Measurements from ENCODE around the gene ZW10.

Gene ZW10

GRCh38 chr11:113736323-113736722 is 37.2 kb downstream of the ZW10 start:
- no peak overlapping the region for H2BK120ac ChIP-seq (ENCODE audit: low read depth, low read length)
- no peak overlapping the region for H3K4ac ChIP-seq (ENCODE audit: low read depth, low read length)
- no peak overlapping the region for H3K56ac ChIP-seq (ENCODE audit: low read length)
- H3K4me1 ChIP-seq (ENCODE audit: control insufficient read depth, low read depth, low read length), result no peaks in the 10 kb centered on the region
- H3K79me2 ChIP-seq (ENCODE audit: control insufficient read depth, insufficient read depth, low read length), result no peaks in the 10 kb centered on the region
- DNase-seq, result no peak
- H2BK5ac ChIP-seq (ENCODE audit: low read length), result no peak overlapping the region
- no peak overlapping the region for H2BK15ac ChIP-seq (replicated peaks; ENCODE audit: low read depth)
- no peak overlapping the region for H3K23ac ChIP-seq (ENCODE audit: low read length)
- no peak overlapping the region for H2AK5ac ChIP-seq (ENCODE audit: low read length)
- no peak overlapping the region for H3K27ac ChIP-seq (ENCODE audit: low read depth, low read length)
- H3K4me3 ChIP-seq (ENCODE audit: low read length), result no peak overlapping the region
- no CpG with 5 or more reads among the region's 1 CpG for WGBS (ENCODE audit: extremely low coverage, insufficient coverage, low lambda C conversion rate)
- H4K8ac ChIP-seq (ENCODE audit: low read depth, low read length), result no peak overlapping the region
- H3K27me3 ChIP-seq (ENCODE audit: insufficient read depth, low read length, poor library complexity), result no peaks in the 10 kb centered on the region
- no peak overlapping the region for H4K5ac ChIP-seq (ENCODE audit: low read length)
- no peaks in the 10 kb centered on the region for H3K79me1 ChIP-seq (ENCODE audit: low read length)
- H3K9ac ChIP-seq (ENCODE audit: low read length), result no peak overlapping the region
- H3K36me3 ChIP-seq (ENCODE audit: control insufficient read depth, insufficient read depth, low read length), result peaks cover 4% of the 10 kb centered on the region
- no peak overlapping the region for H3K18ac ChIP-seq (ENCODE audit: low read length)
- H3K4me2 ChIP-seq (ENCODE audit: low read length), result no peak overlapping the region

DNA sequence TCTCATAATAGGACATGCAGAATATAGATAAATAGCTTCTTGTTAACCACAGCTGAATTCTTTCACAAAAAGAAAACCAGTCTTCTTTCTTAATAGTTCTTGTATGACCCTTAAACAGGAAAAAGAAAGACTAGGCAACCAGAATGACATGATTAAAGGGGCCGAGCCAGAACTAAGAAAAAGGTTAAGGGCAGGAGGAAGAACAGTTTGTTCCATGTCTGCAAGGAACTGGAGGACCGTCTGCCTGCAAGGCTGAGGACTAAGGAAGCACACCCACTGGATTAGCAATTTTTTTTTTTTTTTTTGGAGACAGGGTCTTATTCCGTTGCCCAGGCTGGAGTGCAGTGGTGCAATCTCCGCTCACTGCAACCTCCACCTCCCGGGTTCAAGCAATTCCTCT is 41.4 kb downstream of the ZW10 start:
- H3K79me2 ChIP-seq (ENCODE audit: control insufficient read depth, insufficient read depth, low read length), result no peaks in the 10 kb centered on the region
- H4K8ac ChIP-seq (ENCODE audit: low read depth, low read length), result no peak overlapping the region
- no peak overlapping the region for H3K4ac ChIP-seq (ENCODE audit: low read depth, low read length)
- H4K5ac ChIP-seq (ENCODE audit: low read length), result no peak overlapping the region
- no CpG with 5 or more reads among the region's 5 CpGs for WGBS (ENCODE audit: extremely low coverage, insufficient coverage, low lambda C conversion rate)
- H3K56ac ChIP-seq (ENCODE audit: low read length), result no peak overlapping the region
- no peak overlapping the region for H2BK5ac ChIP-seq (ENCODE audit: low read length)
- H3K27me3 ChIP-seq (ENCODE audit: insufficient read depth, low read length, poor library complexity), result no peaks in the 10 kb centered on the region
- DNase-seq, result no peak
- H2BK15ac ChIP-seq (replicated peaks; ENCODE audit: low read depth), result no peak overlapping the region
- H3K23ac ChIP-seq (ENCODE audit: low read length), result no peak overlapping the region
- H3K27ac ChIP-seq (ENCODE audit: low read depth, low read length), result no peak overlapping the region
- no peak overlapping the region for H2BK120ac ChIP-seq (ENCODE audit: low read depth, low read length)
- H3K4me3 ChIP-seq (ENCODE audit: low read length), result no peak overlapping the region
- no peak overlapping the region for H3K4me2 ChIP-seq (ENCODE audit: low read length)
- H3K36me3 ChIP-seq (ENCODE audit: control insufficient read depth, insufficient read depth, low read length), result peaks cover 2% of the 10 kb centered on the region
- no peak overlapping the region for H3K18ac ChIP-seq (ENCODE audit: low read length)
- H3K79me1 ChIP-seq (ENCODE audit: low read length), result no peaks in the 10 kb centered on the region
- no peaks in the 10 kb centered on the region for H3K4me1 ChIP-seq (ENCODE audit: control insufficient read depth, low read depth, low read length)
- H3K9ac ChIP-seq (ENCODE audit: low read length), result no peak overlapping the region
- H2AK5ac ChIP-seq (ENCODE audit: low read length), result no peak overlapping the region

DNA sequence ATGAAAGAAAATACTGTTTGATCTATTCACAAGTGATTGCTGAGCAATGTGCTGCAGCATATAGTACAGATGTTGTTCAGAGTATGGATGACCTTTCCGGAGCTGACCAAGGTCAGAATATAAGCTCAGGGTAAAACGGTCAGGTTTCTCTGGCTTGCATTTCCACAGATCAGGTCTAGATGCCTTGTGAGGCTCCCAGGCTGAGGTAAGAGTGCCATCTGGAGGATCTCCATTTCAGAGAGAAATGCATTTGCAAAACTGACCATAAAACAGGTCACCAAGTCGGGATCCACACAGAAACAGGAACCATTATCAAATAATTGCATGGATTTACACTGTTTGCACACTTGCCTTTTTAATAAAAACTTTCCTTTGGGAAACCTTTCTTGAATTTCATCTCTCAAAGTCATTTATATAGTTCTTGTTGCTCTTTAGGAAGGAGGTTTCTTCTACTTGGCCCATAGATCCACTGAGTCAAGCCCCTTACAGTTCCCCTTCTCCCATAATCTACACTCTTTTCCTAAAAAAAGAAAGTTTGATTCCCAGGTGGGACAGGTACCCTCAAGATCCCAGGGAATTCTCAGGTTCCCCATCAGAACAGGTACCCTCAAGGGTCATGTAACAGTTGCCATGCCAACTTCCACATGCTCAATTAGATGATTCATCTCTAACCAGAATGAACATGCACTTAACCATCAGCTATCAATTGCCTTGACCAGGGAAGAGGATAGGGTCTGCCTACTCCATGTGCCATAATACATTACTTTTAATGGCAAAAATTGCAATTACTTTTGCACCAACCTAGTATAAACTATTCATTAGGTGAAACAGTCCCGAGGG is 42.4 kb downstream of the ZW10 start:
- no peak overlapping the region for H3K4me3 ChIP-seq (ENCODE audit: low read length)
- H3K4me1 ChIP-seq (ENCODE audit: control insufficient read depth, low read depth, low read length), result no peaks in the 10 kb centered on the region
- H2AK5ac ChIP-seq (ENCODE audit: low read length), result no peak overlapping the region
- no peak overlapping the region for H2BK5ac ChIP-seq (ENCODE audit: low read length)
- no peak overlapping the region for H3K56ac ChIP-seq (ENCODE audit: low read length)
- no peaks in the 10 kb centered on the region for H3K79me1 ChIP-seq (ENCODE audit: low read length)
- H4K8ac ChIP-seq (ENCODE audit: low read depth, low read length), result no peak overlapping the region
- H2BK15ac ChIP-seq (replicated peaks; ENCODE audit: low read depth), result no peak overlapping the region
- H3K27ac ChIP-seq (ENCODE audit: low read depth, low read length), result no peak overlapping the region
- no peaks in the 10 kb centered on the region for H3K79me2 ChIP-seq (ENCODE audit: control insufficient read depth, insufficient read depth, low read length)
- peak; percentile 69 for DNase-seq
- WGBS (ENCODE audit: extremely low coverage, insufficient coverage, low lambda C conversion rate), result no CpG with 5 or more reads among the region's 4 CpGs
- no peak overlapping the region for H3K4ac ChIP-seq (ENCODE audit: low read depth, low read length)
- H3K27me3 ChIP-seq (ENCODE audit: insufficient read depth, low read length, poor library complexity), result no peaks in the 10 kb centered on the region
- peaks cover 2% of the 10 kb centered on the region for H3K36me3 ChIP-seq (ENCODE audit: control insufficient read depth, insufficient read depth, low read length)
- H3K9ac ChIP-seq (ENCODE audit: low read length), result no peak overlapping the region
- H3K4me2 ChIP-seq (ENCODE audit: low read length), result no peak overlapping the region
- H4K5ac ChIP-seq (ENCODE audit: low read length), result no peak overlapping the region
- H3K18ac ChIP-seq (ENCODE audit: low read length), result no peak overlapping the region
- no peak overlapping the region for H3K23ac ChIP-seq (ENCODE audit: low read length)
- no peak overlapping the region for H2BK120ac ChIP-seq (ENCODE audit: low read depth, low read length)

DNA sequence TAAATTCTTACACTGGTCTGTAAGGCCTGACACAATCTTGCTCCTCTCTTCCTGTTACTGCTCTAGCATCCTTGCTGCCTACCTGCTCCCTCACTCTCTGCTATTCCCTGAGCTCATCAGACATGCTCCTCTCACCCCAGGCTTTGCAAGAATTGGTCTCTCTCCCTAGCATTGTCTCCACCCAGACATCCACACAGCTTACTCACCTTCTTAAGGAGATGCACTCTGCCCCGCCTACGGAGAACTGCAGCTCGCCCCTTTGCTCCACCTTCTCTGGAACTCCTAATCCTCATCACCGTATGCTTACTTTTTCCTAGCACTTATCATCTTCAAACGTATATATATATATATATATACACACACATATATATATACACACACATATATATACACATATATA is 44.0 kb downstream of the ZW10 start:
- no peaks in the 10 kb centered on the region for H3K27me3 ChIP-seq (ENCODE audit: insufficient read depth, low read length, poor library complexity)
- peak; percentile 26 for DNase-seq
- no peaks in the 10 kb centered on the region for H3K79me1 ChIP-seq (ENCODE audit: low read length)
- H3K56ac ChIP-seq (ENCODE audit: low read length), result no peak overlapping the region
- no peak overlapping the region for H3K4me3 ChIP-seq (ENCODE audit: low read length)
- no peak overlapping the region for H3K4me2 ChIP-seq (ENCODE audit: low read length)
- no peaks in the 10 kb centered on the region for H3K4me1 ChIP-seq (ENCODE audit: control insufficient read depth, low read depth, low read length)
- H3K27ac ChIP-seq (ENCODE audit: low read depth, low read length), result no peak overlapping the region
- H3K9ac ChIP-seq (ENCODE audit: low read length), result no peak overlapping the region
- no peaks in the 10 kb centered on the region for H3K79me2 ChIP-seq (ENCODE audit: control insufficient read depth, insufficient read depth, low read length)
- H2BK120ac ChIP-seq (ENCODE audit: low read depth, low read length), result no peak overlapping the region
- no peak overlapping the region for H2BK15ac ChIP-seq (replicated peaks; ENCODE audit: low read depth)
- no peak overlapping the region for H4K8ac ChIP-seq (ENCODE audit: low read depth, low read length)
- H3K36me3 ChIP-seq (ENCODE audit: control insufficient read depth, insufficient read depth, low read length), result no peaks in the 10 kb centered on the region
- no peak overlapping the region for H4K5ac ChIP-seq (ENCODE audit: low read length)
- 100% methylated on average over 2 of the region's 5 CpGs for WGBS (ENCODE audit: extremely low coverage, insufficient coverage, low lambda C conversion rate)
- no peak overlapping the region for H2BK5ac ChIP-seq (ENCODE audit: low read length)
- no peak overlapping the region for H2AK5ac ChIP-seq (ENCODE audit: low read length)
- no peak overlapping the region for H3K23ac ChIP-seq (ENCODE audit: low read length)
- H3K4ac ChIP-seq (ENCODE audit: low read depth, low read length), result no peak overlapping the region
- no peak overlapping the region for H3K18ac ChIP-seq (ENCODE audit: low read length)

DNA sequence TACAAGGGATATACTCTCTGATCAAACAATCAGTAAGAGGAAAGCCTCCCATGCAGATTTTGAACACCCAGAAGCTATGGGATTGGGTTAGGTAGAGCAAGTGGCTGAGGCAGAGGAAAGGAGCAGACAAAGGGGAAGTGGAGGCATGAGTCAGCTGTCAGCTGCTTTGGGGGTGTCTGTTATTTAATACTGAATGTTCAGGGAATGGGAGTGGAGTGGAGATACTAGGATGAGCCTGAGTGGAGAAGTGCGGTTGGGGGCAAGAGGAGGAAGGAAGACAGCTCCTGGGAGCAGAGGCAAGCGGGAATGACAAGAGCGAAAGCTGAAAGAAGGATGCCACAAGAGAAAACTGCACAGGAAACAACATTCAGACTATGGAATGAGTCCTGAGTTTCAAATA is 44.7 kb downstream of the ZW10 start:
- H3K23ac ChIP-seq (ENCODE audit: low read length), result no peak overlapping the region
- H4K5ac ChIP-seq (ENCODE audit: low read length), result no peak overlapping the region
- WGBS (ENCODE audit: extremely low coverage, insufficient coverage, low lambda C conversion rate), result no CpG with 5 or more reads among the region's 3 CpGs
- H3K4me3 ChIP-seq (ENCODE audit: low read length), result no peak overlapping the region
- H2AK5ac ChIP-seq (ENCODE audit: low read length), result no peak overlapping the region
- no peak overlapping the region for H2BK5ac ChIP-seq (ENCODE audit: low read length)
- no peak overlapping the region for H3K9ac ChIP-seq (ENCODE audit: low read length)
- H3K36me3 ChIP-seq (ENCODE audit: control insufficient read depth, insufficient read depth, low read length), result no peaks in the 10 kb centered on the region
- no peaks in the 10 kb centered on the region for H3K4me1 ChIP-seq (ENCODE audit: control insufficient read depth, low read depth, low read length)
- H3K56ac ChIP-seq (ENCODE audit: low read length), result no peak overlapping the region
- no peak overlapping the region for H4K8ac ChIP-seq (ENCODE audit: low read depth, low read length)
- no peaks in the 10 kb centered on the region for H3K27me3 ChIP-seq (ENCODE audit: insufficient read depth, low read length, poor library complexity)
- H3K4ac ChIP-seq (ENCODE audit: low read depth, low read length), result no peak overlapping the region
- H2BK120ac ChIP-seq (ENCODE audit: low read depth, low read length), result no peak overlapping the region
- no peaks in the 10 kb centered on the region for H3K79me1 ChIP-seq (ENCODE audit: low read length)
- no peak overlapping the region for H3K4me2 ChIP-seq (ENCODE audit: low read length)
- no peaks in the 10 kb centered on the region for H3K79me2 ChIP-seq (ENCODE audit: control insufficient read depth, insufficient read depth, low read length)
- DNase-seq, result no peak
- H3K27ac ChIP-seq (ENCODE audit: low read depth, low read length), result no peak overlapping the region
- no peak overlapping the region for H2BK15ac ChIP-seq (replicated peaks; ENCODE audit: low read depth)
- no peak overlapping the region for H3K18ac ChIP-seq (ENCODE audit: low read length)

GRCh38 chr11:113725913-113726312 is 47.6 kb downstream of the ZW10 start:
- H3K4me1 ChIP-seq (ENCODE audit: control insufficient read depth, low read depth, low read length), result no peaks in the 10 kb centered on the region
- no peaks in the 10 kb centered on the region for H3K79me2 ChIP-seq (ENCODE audit: control insufficient read depth, insufficient read depth, low read length)
- no peak overlapping the region for H2BK5ac ChIP-seq (ENCODE audit: low read length)
- no peak overlapping the region for H2BK120ac ChIP-seq (ENCODE audit: low read depth, low read length)
- H3K18ac ChIP-seq (ENCODE audit: low read length), result no peak overlapping the region
- H3K56ac ChIP-seq (ENCODE audit: low read length), result no peak overlapping the region
- DNase-seq, result no peak
- no peaks in the 10 kb centered on the region for H3K79me1 ChIP-seq (ENCODE audit: low read length)
- H3K4me3 ChIP-seq (ENCODE audit: low read length), result no peak overlapping the region
- H3K4me2 ChIP-seq (ENCODE audit: low read length), result no peak overlapping the region
- no peak overlapping the region for H2AK5ac ChIP-seq (ENCODE audit: low read length)
- H3K27ac ChIP-seq (ENCODE audit: low read depth, low read length), result no peak overlapping the region
- H2BK15ac ChIP-seq (replicated peaks; ENCODE audit: low read depth), result no peak overlapping the region
- H3K4ac ChIP-seq (ENCODE audit: low read depth, low read length), result no peak overlapping the region
- no peak overlapping the region for H3K23ac ChIP-seq (ENCODE audit: low read length)
- no peaks in the 10 kb centered on the region for H3K27me3 ChIP-seq (ENCODE audit: insufficient read depth, low read length, poor library complexity)
- H3K36me3 ChIP-seq (ENCODE audit: control insufficient read depth, insufficient read depth, low read length), result no peaks in the 10 kb centered on the region
- WGBS (ENCODE audit: extremely low coverage, insufficient coverage, low lambda C conversion rate), result no CpG with 5 or more reads among the region's 3 CpGs
- H3K9ac ChIP-seq (ENCODE audit: low read length), result no peak overlapping the region
- no peak overlapping the region for H4K8ac ChIP-seq (ENCODE audit: low read depth, low read length)
- H4K5ac ChIP-seq (ENCODE audit: low read length), result no peak overlapping the region

Data from mesendoderm (in vitro differentiated cells).